LoVo (cell line): ENCODE measurements around the gene WIPF3.

Experiments used
- DNase-seq: peaks from one replicate; pipeline ENCODE4 v3.0.0-alpha.2; 2016; ENCODE audit warnings: low spot score

Gene WIPF3

GRCh38 chr7:29915481-29916215, 109.3 kb downstream of the WIPF3 start:
- DNase-seq = no peak

GRCh38 chr7:29917641-29918040, 111.3 kb downstream of the WIPF3 start:
- DNase-seq = no peak

GRCh38 chr7:29918850-29919249, 112.5 kb downstream of the WIPF3 start:
- no peak for DNase-seq

- no peak for DNase-seq
These were observed 113.5 kb downstream of the WIPF3 start for GRCh38 chr7:29919790-29920189.

DNA sequence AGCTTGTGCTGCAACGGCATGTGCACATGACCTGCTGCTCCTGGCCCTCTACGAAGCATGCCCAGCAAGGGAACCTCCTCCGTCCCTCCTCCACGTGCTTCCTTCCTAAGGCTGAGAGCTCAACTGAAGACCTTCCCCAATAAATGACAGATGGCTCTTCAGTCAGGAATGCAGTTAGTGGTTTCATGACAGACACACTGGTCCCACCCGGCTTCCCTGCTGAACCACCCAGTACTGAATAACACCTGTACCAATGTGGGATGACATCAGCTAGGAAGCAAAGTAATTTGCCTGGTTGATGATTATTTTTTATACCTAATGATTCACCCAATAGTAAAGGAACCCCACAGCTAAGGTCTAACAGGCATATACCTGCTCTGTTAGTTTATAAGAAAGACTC, 114.2 kb downstream of the WIPF3 start:
- no peak for DNase-seq

- DNase-seq = peak; percentile 77
These were observed 115.2 kb downstream of the WIPF3 start for GRCh38 chr7:29921404-29922010.

- DNase-seq = no peak
These were observed 116.8 kb downstream of the WIPF3 start for GRCh38 chr7:29922921-29923700.

- DNase-seq = no peak
These were observed 117.7 kb downstream of the WIPF3 start for GRCh38 chr7:29924006-29924405.

DNA sequence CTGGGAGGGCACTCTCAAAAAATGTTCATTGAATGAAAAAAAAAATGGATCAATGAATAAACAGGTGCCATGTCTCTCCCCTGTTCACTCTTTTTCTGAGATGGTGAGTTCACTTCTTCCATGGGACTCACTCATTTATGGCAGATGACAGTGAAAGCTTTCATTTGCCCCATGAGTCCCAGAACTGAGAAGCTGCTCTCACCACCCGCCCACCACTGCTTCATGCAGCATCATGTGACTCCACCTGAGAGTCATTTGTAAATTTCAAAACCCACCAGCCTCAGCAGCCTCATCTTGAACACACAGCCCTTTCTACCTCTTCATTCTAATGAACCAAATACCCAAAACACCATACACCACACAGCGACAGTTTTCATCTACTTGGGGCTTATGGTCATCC, 118.4 kb downstream of the WIPF3 start:
- DNase-seq = no peak

GRCh38 chr7:29926216-29926615, 119.9 kb downstream of the WIPF3 start:
- DNase-seq = no peak

DNA sequence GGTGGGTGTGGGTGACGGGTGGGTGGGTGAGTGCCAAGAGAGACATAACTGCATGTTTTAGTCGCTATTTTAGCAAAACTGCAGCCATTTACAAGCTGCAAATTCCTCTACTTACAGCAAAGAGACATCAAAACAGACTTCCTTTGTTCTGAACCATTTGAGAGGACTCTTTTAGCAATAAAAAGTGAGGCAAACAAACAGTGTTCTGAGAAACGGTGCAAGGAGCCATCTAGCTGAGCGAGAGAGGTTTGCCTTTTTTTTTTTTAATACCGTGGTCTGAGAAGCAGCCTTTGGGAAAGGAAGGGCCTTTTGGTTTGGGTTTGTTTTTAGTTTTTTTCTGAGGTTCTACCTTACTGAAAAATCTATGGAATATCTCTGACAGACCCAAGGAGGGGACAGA, 120.4 kb downstream of the WIPF3 start:
- DNase-seq = no peak

GRCh38 chr7:29929018-29929807, 122.9 kb downstream of the WIPF3 start:
- DNase-seq = no peak

GRCh38 chr7:29935111-29935510, 128.8 kb downstream of the WIPF3 start:
- no peak for DNase-seq

DNA sequence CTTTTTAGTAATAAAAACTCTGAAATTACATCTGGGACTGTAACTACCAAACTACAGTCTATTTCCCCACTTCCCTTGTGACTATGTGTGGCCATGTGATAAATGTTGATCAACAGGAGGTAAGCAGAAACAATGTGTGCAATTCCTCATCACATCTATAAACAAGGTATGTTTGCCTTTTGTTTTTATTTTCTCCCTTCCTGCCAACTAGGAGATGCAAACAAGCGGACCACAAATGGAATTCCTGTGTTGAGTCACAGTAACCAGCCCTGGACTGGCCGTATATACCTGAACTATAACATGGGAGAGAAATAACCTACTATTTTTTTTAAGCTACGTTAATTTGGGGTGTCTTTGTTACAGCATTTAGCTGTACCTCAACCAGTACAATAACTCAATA, 130.8 kb downstream of the WIPF3 start:
- no peak for DNase-seq

- no peak for DNase-seq
These were observed 133.9 kb downstream of the WIPF3 start for GRCh38 chr7:29940199-29940598.

- DNase-seq = no peak
These were observed 139.0 kb downstream of the WIPF3 start for GRCh38 chr7:29945259-29945809.

GRCh38 chr7:29946428-29947186, 140.3 kb downstream of the WIPF3 start:
- no peak for DNase-seq

GRCh38 chr7:29948587-29948986, 142.3 kb downstream of the WIPF3 start:
- DNase-seq = no peak

GRCh38 chr7:29950480-29950879, 144.2 kb downstream of the WIPF3 start:
- no peak for DNase-seq

DNA sequence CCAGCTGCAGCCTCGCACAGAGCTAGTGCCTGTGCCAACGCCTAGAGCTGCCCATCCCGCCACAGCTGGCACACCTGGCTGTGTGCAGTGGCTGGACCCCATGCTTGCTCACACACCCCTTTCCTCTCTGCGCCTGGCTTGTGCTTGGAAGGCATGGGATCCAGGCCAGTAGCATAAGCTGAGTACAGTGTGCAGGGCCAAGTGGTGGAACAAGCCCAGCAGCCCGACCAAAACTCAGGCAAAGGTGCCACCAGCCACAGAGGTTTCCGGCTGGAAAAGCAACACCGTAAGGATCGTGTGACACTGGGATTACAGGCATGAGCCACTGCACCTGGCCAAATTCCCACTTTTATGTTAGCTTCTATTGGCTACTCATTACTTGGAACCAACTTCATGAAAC, 144.9 kb downstream of the WIPF3 start:
- no peak for DNase-seq

DNA sequence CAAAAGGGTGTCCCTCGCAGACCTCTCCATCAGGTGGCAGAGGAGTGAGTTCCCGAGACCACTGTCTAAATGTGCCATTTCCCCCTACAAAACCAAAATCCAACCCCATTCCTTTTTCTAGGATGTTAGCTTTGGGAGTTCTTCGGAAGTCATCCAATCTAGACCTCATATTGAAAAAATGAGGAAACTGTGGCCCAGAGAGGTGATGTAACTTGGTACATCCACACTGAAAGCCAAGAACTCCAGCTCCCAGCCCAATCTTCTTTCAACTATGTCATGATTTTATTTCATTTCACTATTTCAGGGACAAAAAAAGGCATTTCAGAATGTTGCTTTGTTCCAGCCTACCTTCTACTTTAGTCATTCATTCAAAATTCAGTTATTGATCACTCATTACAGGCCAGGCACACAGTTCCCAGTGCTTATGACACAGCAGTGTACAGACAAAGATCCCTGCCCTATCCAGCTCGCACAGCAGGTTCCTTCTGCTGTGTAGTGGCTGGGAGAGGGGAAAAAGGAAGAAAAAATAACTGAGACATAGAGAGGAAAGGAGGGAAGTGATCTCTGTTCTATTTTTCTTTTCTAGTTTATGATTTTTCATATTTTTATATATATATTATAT, 147.5 kb downstream of the WIPF3 start:
- no peak for DNase-seq
